GM08714 (cell line): ENCODE measurements around the gene ZNF184.

Experiments
- H3K4me3 ChIP-seq: fragments of 200-500 bp; sonication (Bioruptor generic); 2 replicates; pipeline ENCODE4 v1.5.1; 2014; ENCODE audit warnings: mild to moderate bottlenecking, low read length, inconsistent platforms
- ZNF274 ChIP-seq: IDR thresholded peaks from 2 replicates; pipeline ENCODE4 v1.6.1; 2012; ENCODE audit warnings: mild to moderate bottlenecking, low read depth, low read length

The ZNF184 gene

GRCh38 chr6:27419363-27419762 lies 53.5 kb downstream of the ZNF184 start:
- H3K4me3 ChIP-seq = no peak overlapping the region
- TF ChIP-seq ZNF274 = no peak

GRCh38 chr6:27415898-27416297 lies 57.0 kb downstream of the ZNF184 start:
- TF ChIP-seq ZNF274 = no peak
- H3K4me3 ChIP-seq = no peak overlapping the region

GRCh38 chr6:27414996-27415395 lies 57.9 kb downstream of the ZNF184 start:
- no peak for TF ChIP-seq ZNF274
- H3K4me3 ChIP-seq = no peak overlapping the region

GRCh38 chr6:27414300-27414699 lies 58.6 kb downstream of the ZNF184 start:
- TF ChIP-seq ZNF274 = no peak
- no peak overlapping the region for H3K4me3 ChIP-seq

GRCh38 chr6:27407153-27407814 lies 65.6 kb downstream of the ZNF184 start:
- no peak for TF ChIP-seq ZNF274

GRCh38 chr6:27406085-27406484 lies 66.8 kb downstream of the ZNF184 start:
- no peak overlapping the region for H3K4me3 ChIP-seq
- TF ChIP-seq ZNF274 = no peak

More at GRCh38 chr6:27407153-27407814, 65.6 kb downstream of the ZNF184 start:
- H3K4me3 ChIP-seq = no peak overlapping the region

- H3K4me3 ChIP-seq = no peak overlapping the region
- peak; percentile 91 for TF ChIP-seq ZNF274
Observed at GRCh38 chr6:27400877-27401642, 71.8 kb downstream of the ZNF184 start.
